ENCODE measurements around the gene SLC16A2. TPM values are rescaled to one million over a fixed set of nuclear protein-coding genes. Genes with fewer than 3 reads are reported as not detected.
"Not testable (repeated sequence)": the region's sequence is repeated elsewhere in the genome, so short reads cannot be mapped to it uniquely, and the experiment has no call there.

The SLC16A2 gene
- total RNA-seq, 2 donors from 2014 or later: not detected

GRCh38 chrX:74452199-74452481 is 30.8 kb downstream of the SLC16A2 start:
- Mint-ChIP-seq H3K27ac (no peak overlapping the region), H3K36me3 (no peaks in the 10 kb centered on the region), H3K4me3 (no peak overlapping the region), H3K4me1 (ENCODE audit: low read depth in 2 of 2) (no peaks in the 10 kb centered on the region), H3K27me3 (peaks cover 7 to 8% of the 10 kb centered on the region in 2 donors), H3K9me3 (no peaks in the 10 kb centered on the region)
- DNase-seq (ENCODE audit: low spot score): no peak
- no peak for ATAC-seq

- ATAC-seq: no peak
- Mint-ChIP-seq H3K4me3 (no peak overlapping the region), H3K27ac (no peak overlapping the region), H3K4me1 (ENCODE audit: low read depth in 2 of 2) (no peaks in the 10 kb centered on the region), H3K27me3 (peaks cover 7 to 8% of the 10 kb centered on the region in 2 donors), H3K36me3 (no peaks in the 10 kb centered on the region), H3K9me3 (no peaks in the 10 kb centered on the region)
- no peak for DNase-seq (ENCODE audit: low spot score)
These were observed 31.9 kb downstream of the SLC16A2 start for GRCh38 chrX:74453178-74453577.

GRCh38 chrX:74454233-74454632 is 32.9 kb downstream of the SLC16A2 start:
- not testable (repeated sequence) for DNase-seq (ENCODE audit: low spot score); H3K27ac Mint-ChIP-seq; H3K36me3 Mint-ChIP-seq; H3K4me3 Mint-ChIP-seq; ATAC-seq; H3K4me1 Mint-ChIP-seq (ENCODE audit: low read depth in 2 of 2); H3K9me3 Mint-ChIP-seq
- H3K27me3 Mint-ChIP-seq: peaks cover 7 to 11% of the 10 kb centered on the region in 2 donors

GRCh38 chrX:74458736-74459135 is 37.4 kb downstream of the SLC16A2 start:
- Mint-ChIP-seq H3K27me3 (peaks cover 7 to 28% of the 10 kb centered on the region in 2 donors), H3K4me1 (ENCODE audit: low read depth in 2 of 2) (peaks cover 0 to 2% of the 10 kb centered on the region in 2 donors), H3K9me3 (no peaks in the 10 kb centered on the region), H3K27ac (no peak overlapping the region), H3K36me3 (no peaks in the 10 kb centered on the region), H3K4me3 (no peak overlapping the region)
- ATAC-seq: no peak
- no peak for DNase-seq (ENCODE audit: low spot score)

- Mint-ChIP-seq H3K27me3 (peaks cover 0 to 28% of the 10 kb centered on the region in 2 donors), H3K9me3 (no peaks in the 10 kb centered on the region), H3K4me1 (ENCODE audit: low read depth in 2 of 2) (peaks cover 0 to 2% of the 10 kb centered on the region in 2 donors), H3K27ac (no peak overlapping the region), H3K36me3 (no peaks in the 10 kb centered on the region), H3K4me3 (no peak overlapping the region)
- DNase-seq (ENCODE audit: low spot score) (no peak), ATAC-seq (no peak)
These were observed 40.1 kb downstream of the SLC16A2 start for GRCh38 chrX:74461384-74461783.

GRCh38 chrX:74464722-74465121 is 43.4 kb downstream of the SLC16A2 start:
- DNase-seq (ENCODE audit: low spot score) (no peak), ATAC-seq (no peak)
- Mint-ChIP-seq H3K36me3 (no peaks in the 10 kb centered on the region), H3K9me3 (no peaks in the 10 kb centered on the region), H3K27ac (no peak overlapping the region), H3K4me1 (ENCODE audit: low read depth in 2 of 2) (peaks cover 0 to 2% of the 10 kb centered on the region in 2 donors), H3K27me3 (peaks cover 6 to 31% of the 10 kb centered on the region in 2 donors), H3K4me3 (no peak overlapping the region)

- Mint-ChIP-seq H3K27ac (no peak overlapping the region), H3K36me3 (no peaks in the 10 kb centered on the region), H3K4me3 (no peak overlapping the region), H3K9me3 (no peaks in the 10 kb centered on the region), H3K27me3 (peaks cover 6 to 34% of the 10 kb centered on the region in 2 donors), H3K4me1 (ENCODE audit: low read depth in 2 of 2) (peaks cover 0 to 2% of the 10 kb centered on the region in 2 donors)
- DNase-seq (ENCODE audit: low spot score) (no peak), ATAC-seq (peak in 1 of 2 donors; percentile 36)
These were observed 44.1 kb downstream of the SLC16A2 start for GRCh38 chrX:74465424-74465823.

- ATAC-seq: no peak
- no peaks in the 10 kb centered on the region for H3K9me3 Mint-ChIP-seq
- no peak overlapping the region for H3K4me3 Mint-ChIP-seq
- no peaks in the 10 kb centered on the region for H3K4me1 Mint-ChIP-seq (ENCODE audit: low read depth in 2 of 2)
- no peak for DNase-seq (ENCODE audit: low spot score)
- no peak overlapping the region for H3K27ac Mint-ChIP-seq
- peaks cover 6 to 29% of the 10 kb centered on the region in 2 donors for H3K27me3 Mint-ChIP-seq
- no peaks in the 10 kb centered on the region for H3K36me3 Mint-ChIP-seq
These were observed 46.4 kb downstream of the SLC16A2 start for GRCh38 chrX:74467656-74468055.

GRCh38 chrX:74473116-74473515 is 51.8 kb downstream of the SLC16A2 start:
- H3K27ac Mint-ChIP-seq; H3K4me3 Mint-ChIP-seq; H3K36me3 Mint-ChIP-seq; H3K9me3 Mint-ChIP-seq; ATAC-seq; DNase-seq (ENCODE audit: low spot score); H3K4me1 Mint-ChIP-seq (ENCODE audit: low read depth in 2 of 2): not testable (repeated sequence)
- peaks cover 14 to 36% of the 10 kb centered on the region in 2 donors for H3K27me3 Mint-ChIP-seq

- Mint-ChIP-seq H3K36me3 (no peaks in the 10 kb centered on the region), H3K4me1 (ENCODE audit: low read depth in 2 of 2) (no peaks in the 10 kb centered on the region), H3K9me3 (no peaks in the 10 kb centered on the region), H3K27ac (no peak overlapping the region), H3K4me3 (no peak overlapping the region), H3K27me3 (peaks cover 0 to 7% of the 10 kb centered on the region in 2 donors)
- DNase-seq (ENCODE audit: low spot score) (no peak), ATAC-seq (no peak)
These were observed 69.0 kb downstream of the SLC16A2 start for GRCh38 chrX:74490247-74490646.

GRCh38 chrX:74492720-74493201 is 71.5 kb downstream of the SLC16A2 start:
- Mint-ChIP-seq H3K27ac (no peak overlapping the region), H3K4me3 (no peak overlapping the region), H3K27me3 (peaks cover 0 to 7% of the 10 kb centered on the region in 2 donors), H3K4me1 (ENCODE audit: low read depth in 2 of 2) (no peaks in the 10 kb centered on the region), H3K36me3 (no peaks in the 10 kb centered on the region), H3K9me3 (no peaks in the 10 kb centered on the region)
- no peak for DNase-seq (ENCODE audit: low spot score)
- ATAC-seq: peak in 1 of 2 donors; percentile 63

- Mint-ChIP-seq H3K4me3 (no peak overlapping the region), H3K36me3 (no peaks in the 10 kb centered on the region), H3K27ac (no peak overlapping the region), H3K9me3 (no peaks in the 10 kb centered on the region), H3K4me1 (ENCODE audit: low read depth in 2 of 2) (no peaks in the 10 kb centered on the region), H3K27me3 (peaks cover 0 to 8% of the 10 kb centered on the region in 2 donors)
- DNase-seq (ENCODE audit: low spot score): no peak
- ATAC-seq: no peak
These were observed 72.5 kb downstream of the SLC16A2 start for GRCh38 chrX:74493806-74494205.

- Mint-ChIP-seq H3K4me3 (no peak overlapping the region), H3K4me1 (ENCODE audit: low read depth in 2 of 2) (no peaks in the 10 kb centered on the region), H3K27ac (no peak overlapping the region), H3K9me3 (no peaks in the 10 kb centered on the region), H3K36me3 (no peaks in the 10 kb centered on the region), H3K27me3 (peaks cover 0 to 13% of the 10 kb centered on the region in 2 donors)
- ATAC-seq (no peak), DNase-seq (ENCODE audit: low spot score) (no peak)
These were observed 77.6 kb downstream of the SLC16A2 start for GRCh38 chrX:74498924-74499323.

- H3K27me3 Mint-ChIP-seq: peaks cover 0 to 11% of the 10 kb centered on the region in 2 donors
- H3K9me3 Mint-ChIP-seq: no peaks in the 10 kb centered on the region
- H3K27ac Mint-ChIP-seq: no peak overlapping the region
- H3K4me3 Mint-ChIP-seq: no peak overlapping the region
- DNase-seq (ENCODE audit: low spot score) (no peak), ATAC-seq (no peak)
- H3K4me1 Mint-ChIP-seq (ENCODE audit: low read depth in 2 of 2): no peaks in the 10 kb centered on the region
- no peaks in the 10 kb centered on the region for H3K36me3 Mint-ChIP-seq
These were observed 78.8 kb downstream of the SLC16A2 start for GRCh38 chrX:74500067-74500466.

GRCh38 chrX:74500555-74500954 is 79.3 kb downstream of the SLC16A2 start:
- H3K4me3 Mint-ChIP-seq: no peak overlapping the region
- H3K27ac Mint-ChIP-seq: no peak overlapping the region
- no peaks in the 10 kb centered on the region for H3K4me1 Mint-ChIP-seq (ENCODE audit: low read depth in 2 of 2)
- H3K27me3 Mint-ChIP-seq: peaks cover 0 to 11% of the 10 kb centered on the region in 2 donors
- no peak for DNase-seq (ENCODE audit: low spot score)
- no peaks in the 10 kb centered on the region for H3K9me3 Mint-ChIP-seq
- H3K36me3 Mint-ChIP-seq: no peaks in the 10 kb centered on the region
- no peak for ATAC-seq
